ENCODE data around the gene KIF5A.
"Not testable (repeated sequence)": the region's sequence is repeated elsewhere in the genome, so short reads cannot be mapped to it uniquely, and the experiment has no call there.

The KIF5A gene

DNA sequence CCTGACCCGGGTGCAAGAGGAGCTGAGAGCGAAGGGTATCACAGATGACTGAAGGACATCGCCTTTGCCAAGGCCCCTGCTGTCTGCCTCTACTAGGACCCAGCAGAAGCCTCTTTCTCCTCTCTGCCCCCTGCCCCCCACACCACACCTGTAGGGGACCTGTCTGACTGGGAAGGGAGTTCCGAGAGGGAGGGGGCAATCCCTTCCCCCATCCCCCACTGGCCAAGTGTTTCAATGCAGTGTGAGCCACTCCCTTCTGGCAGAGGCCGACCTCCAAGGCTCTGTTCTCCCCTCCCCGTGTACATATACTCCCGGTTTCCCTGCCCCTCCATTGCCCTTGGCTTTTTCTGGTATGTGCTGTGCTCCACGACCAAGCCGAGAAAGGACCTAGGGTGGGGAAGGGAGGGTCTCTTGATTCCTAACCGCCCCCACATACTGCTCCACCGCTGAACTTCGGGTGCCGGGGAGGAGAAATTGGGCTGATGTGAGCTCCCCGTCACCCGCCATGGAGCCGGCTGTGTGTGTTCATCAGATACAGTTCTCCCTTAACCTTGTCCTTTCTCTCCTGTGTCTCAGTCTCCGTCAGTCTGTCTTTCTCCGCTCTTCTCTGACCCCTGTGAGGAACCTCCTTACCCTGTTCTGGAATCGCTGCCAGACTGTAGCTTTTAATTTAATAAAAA lies 59.4 kb downstream of the KIF5A start:
- FAIRE-seq: no peak

DNA sequence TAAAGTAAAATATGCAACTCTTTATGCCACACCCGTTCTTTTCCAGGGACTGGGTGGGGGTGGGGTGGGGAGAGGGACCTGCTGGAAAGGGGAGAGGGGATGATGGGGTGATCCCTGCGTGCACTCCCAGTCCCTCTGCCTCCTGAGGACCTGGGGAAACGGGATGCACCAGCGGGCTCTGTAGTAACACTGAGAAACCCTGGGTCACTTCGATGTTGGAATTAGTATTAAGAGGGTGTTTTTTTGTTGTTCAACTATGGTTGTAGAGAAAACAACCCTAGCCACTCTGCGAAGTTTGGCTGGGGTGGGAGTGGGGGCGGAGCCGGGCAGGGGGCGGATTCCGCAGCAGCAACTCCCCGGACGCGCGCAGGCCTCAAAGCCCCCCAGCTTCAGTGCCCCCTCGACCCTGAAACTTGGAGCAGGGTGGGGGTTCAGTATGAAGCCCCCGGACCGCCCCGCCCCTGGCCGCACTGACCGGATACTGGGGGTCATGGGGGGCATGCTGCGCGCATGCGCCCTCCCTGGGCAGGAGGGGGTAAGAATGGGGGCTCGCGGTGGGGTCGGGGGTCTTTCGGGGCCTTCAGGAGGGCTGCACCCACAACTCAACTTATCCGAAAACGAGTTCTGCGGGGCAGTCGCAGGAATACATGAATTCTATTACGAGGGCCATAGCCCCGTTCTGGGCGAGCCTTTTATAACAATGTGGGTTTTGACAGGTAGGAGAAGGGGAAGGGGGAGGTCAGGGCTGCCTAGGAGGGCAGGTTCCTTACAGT lies 60.1 kb downstream of the KIF5A start:
- FAIRE-seq: no peak

DNA sequence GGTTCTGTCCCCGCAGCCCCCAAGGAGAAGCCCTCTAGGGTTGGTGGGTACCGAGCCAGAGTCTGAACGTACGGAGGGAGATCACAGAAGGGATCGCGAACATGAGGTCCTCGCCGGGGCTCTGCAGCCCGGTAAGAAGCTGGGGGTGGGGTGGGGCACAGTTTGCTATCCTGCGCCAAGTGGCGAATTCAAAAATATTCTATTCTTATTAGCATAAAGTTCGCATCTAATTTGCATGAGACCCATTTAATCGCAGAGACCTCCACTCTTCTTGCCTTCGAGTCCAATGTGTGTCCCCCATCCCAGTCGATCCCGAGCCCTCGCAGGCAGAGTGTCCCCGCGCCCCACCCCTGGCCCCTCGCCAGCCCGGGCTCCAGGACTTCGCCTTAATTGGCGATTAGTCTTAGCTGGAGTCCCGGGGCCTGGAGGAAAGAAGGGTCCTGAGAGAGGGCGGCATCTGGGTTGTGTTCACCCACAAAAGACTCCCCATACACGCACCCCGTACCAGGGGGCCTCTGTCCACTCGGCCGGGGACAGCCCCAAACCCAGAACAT lies 60.8 kb downstream of the KIF5A start:
- FAIRE-seq: no peak

DNA sequence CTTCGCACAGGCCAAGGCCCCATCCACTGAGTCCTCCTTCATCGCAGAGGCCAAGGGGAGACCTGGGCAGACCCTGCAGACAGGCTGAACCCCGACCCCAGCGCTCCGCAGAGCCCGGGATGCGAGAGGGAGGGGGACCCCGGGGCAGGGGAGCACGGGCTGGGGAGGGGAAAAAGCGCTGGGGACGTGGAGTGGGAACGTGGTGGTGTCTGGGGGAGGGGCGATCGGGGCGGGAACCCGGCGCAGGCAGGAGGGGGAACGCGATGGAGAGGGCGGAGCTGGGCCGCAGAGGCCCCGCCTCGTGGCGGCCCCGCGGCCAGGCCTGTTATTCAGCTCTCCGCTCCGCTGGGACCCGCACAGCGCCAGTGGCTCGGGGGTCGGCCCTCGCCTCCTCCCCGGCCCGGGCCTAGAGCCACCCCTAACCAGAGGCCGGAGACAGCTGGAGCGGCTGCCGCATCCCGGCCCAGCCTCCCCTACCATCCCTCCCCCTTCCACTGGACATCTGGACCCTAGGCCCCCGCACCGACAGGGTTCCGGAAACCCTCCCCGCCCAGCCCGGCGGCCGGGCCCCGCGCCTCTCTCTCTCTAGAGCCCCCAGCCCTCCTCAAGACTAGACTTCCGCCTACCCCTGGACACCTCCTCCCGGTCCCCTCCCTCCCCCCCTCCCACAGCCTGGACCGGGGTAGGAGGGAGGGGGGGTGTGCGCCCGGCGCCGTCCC lies 61.4 kb downstream of the KIF5A start, which contains the start of gene ARHGEF25:
Gene ARHGEF25, plus strand, starts transcription at position 328 of the 719 bp plus-strand sequence. CDS start 460 bp downstream, outside the sequence.
- FAIRE-seq: no peak

DNA sequence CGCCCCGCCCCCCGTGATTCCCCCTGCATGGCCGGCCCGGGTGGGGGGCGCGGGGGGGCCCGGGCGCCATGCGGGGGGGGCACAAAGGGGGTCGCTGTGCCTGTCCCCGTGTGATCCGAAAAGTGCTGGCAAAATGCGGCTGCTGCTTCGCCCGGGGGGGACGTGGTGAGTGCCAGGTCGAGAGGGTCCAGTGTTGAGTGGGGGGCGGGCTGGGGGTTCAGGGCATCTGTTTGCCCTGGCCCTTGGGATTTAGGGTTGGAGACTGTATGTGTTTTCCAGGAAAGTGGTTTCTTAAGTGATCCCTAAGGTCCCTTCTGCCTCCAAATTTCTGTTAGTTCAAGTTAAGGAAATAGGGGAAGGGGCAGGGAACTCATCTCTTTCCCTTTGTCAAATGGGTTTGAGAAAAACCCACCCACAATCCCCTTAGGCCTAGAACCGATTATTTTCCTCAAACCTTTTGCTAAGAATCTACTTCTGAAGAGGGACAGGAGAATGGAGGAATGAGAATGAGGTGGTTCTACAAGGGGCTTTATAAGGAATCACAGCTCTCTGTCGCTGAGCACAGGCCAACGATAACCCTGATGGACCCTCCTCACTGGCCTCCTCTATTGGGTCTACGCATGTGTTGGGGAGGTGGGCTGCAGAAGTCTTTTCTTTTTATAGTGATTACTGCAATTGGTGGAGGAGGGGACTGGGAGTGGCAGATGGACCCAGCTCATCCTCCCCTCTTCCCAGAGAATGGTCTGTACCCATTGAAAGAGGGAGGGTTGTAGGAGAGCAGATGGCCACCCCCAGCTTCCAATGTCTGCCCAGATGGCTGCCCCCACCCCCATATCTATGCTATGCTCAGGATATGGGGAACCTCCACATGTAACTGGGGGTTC lies 62.2 kb downstream of the KIF5A start:
- FAIRE-seq: no peak

DNA sequence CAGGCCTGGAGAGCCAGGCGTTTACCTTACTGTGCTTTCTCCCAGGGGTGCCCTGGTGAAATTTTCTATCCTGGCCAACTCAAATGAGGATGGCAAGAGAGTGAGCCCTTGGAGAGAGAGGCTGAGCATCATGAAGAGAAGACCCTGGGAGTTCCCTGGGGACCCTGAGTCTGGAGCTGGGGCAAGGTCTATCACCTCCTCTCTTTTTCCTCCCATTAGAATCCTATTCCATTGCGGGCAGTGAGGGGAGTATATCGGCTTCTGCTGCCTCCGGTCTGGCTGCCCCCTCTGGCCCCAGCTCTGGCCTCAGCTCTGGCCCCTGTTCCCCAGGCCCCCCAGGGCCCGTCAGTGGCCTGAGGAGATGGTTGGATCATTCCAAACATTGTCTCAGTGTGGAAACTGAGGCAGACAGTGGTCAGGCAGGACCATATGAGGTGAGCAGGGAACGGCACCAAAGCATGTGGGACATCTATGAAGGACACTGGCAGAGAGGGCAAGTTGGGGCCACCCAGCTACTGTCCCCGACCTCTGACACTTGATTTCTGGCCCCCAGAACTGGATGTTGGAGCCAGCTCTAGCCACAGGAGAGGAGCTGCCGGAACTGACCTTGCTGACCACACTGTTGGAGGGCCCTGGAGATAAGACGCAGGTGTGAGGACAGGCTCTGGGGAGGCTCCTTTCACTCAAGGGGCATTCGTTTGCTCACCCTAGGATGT lies 63.0 kb downstream of the KIF5A start:
- FAIRE-seq: no peak

DNA sequence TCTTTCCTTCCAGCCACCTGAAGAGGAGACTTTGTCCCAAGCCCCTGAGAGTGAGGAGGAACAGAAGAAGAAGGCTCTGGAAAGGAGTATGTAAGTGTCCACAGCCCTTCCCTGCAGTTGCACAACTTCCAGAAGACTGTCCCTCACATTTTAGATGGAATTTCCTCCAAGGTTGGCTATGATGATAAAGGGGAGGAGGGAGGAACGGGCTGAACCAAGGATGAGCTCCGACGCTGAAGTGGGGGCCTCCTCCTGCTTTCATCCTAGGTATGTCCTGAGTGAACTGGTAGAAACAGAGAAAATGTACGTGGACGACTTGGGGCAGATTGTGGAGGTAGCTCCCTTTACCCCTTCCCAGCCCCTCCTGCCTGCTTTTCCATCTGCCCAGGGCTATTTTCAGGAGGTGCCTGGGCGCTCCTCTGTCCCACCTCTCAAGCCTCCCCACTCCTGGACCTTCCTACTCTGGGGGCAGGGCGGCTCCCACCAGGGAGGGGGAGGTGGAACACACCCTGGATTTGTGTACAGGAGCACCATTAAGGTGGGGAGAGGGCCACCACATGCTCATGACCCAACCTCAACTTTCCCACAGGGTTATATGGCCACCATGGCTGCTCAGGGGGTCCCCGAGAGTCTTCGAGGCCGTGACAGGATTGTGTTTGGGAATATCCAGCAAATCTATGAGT lies 63.7 kb downstream of the KIF5A start:
- FAIRE-seq: no peak

DNA sequence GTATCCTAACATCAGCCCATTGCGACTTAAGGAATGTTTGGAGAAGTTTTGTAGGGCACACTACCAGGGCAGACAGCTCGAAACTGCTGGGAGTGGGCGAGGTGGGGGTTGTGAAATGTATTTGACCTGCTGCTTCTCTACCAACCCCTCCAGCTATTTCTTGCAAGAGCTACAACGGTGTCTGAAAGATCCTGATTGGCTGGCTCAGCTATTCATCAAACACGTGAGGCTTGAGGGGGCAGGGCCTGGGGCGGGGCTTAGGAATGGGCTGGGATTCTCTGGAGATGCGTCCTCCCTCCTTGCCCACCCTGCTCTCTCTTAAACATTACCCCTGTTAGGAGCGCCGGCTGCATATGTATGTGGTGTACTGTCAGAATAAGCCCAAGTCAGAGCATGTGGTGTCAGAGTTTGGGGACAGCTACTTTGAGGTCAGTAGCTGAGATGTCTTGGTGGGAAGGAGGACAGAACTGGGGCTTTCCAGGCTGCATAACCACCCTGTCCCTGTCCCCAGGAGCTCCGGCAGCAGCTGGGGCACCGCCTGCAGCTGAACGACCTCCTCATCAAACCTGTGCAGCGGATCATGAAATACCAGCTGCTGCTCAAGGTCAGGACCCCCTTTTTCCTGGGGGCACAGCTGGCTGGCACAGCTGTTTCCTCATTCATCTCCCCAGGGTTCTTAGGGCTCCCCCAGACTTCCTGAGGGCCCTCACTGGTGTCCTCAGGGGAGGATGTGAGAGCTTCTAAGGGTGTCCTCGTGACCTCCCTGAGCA lies 64.5 kb downstream of the KIF5A start:
- no peak for FAIRE-seq

DNA sequence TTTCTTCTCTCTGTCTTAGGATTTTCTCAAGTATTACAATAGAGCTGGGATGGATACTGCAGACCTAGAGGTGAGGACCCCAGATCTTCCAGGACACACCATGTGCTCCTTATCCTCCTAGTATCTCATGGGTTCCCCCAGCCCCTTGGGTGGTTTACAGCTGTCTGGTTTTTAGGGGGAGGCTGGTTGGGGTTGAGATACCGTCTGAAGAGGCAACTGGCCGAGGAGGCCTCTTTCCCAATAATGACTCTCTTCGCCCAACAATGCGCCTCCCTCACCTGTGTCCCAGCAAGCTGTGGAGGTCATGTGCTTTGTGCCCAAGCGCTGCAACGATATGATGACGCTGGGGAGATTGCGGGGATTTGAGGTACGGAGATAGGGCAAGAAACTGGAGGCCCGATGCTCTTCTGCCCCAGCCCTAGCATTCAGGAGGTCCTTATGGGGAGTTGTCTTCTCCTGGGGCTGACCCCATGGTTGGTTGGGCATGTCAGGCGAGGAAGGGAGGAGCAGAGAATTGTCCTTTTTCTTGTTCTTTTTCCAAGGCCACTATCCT lies 65.2 kb downstream of the KIF5A start:
- no peak for FAIRE-seq

DNA sequence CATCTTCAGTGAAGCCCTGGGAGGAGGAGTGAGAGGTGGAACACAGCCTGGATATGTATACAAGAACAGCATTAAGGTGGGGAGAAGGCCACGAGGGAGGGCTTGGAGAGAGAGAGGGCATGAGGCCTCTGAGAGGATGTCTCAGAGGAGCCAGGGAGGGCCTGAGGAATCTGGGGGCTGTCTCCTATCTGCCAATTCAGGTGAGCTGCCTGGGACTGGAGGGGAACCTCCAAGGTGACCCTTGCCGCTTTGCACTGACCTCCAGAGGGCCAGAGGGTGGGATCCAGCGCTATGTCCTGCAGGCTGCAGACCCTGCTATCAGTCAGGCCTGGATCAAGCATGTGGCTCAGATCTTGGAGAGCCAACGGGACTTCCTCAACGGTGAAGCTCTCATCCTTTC lies 65.8 kb downstream of the KIF5A start:
- FAIRE-seq: no peak

DNA sequence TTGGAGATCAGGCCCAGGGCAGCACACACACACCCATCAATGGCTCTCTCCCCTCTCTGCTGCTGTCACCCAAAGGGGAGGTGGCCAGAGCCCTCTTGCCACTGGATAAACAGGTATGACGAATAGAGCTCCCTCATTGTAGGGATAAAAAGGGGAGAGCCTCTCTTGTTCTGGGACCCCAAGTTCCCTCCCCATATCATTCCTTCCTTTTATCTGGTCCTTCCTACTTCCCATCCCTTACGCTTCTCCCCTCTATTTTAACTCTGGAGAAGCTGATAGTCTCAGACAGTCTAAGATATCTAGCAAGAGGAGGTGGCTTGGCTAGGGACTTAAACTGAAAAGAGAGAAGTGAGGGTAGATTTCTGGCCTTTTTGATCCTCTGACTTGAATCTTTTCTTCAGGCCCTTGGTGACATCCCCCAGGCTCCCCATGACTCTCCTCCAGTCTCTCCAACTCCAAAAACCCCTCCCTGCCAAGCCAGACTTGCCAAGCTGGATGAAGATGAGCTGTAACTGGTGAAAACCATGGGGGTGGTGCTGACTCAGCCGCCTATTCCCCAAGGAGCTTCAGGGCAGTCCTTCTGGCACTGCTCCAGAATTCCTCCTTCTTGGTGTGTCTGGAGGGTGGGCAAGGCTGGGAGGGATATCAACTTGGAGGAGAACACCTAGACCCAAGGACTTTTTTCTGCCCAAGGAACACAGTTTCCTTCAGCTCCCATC lies 66.7 kb downstream of the KIF5A start:
- FAIRE-seq: no peak

DNA sequence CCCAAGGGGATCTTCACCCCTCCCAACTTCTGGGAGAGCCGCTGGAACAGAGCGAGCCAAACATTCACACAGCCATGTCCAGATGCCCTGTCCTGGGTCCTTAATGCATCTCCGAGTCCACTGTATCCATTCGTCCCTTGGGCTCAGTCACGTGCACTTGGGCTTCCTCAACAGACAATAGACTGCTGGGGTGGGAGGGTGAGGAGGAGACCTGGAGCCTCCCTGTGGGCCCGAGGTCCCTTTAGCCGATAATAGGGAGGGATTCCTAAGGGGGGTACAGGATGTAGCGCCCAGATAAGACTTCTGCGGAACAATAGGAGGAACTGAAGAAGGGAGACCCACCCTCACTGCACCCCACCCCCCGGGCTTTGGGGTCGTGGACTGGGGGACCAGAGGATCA lies 68.1 kb downstream of the KIF5A start:
- no peak for FAIRE-seq

DNA sequence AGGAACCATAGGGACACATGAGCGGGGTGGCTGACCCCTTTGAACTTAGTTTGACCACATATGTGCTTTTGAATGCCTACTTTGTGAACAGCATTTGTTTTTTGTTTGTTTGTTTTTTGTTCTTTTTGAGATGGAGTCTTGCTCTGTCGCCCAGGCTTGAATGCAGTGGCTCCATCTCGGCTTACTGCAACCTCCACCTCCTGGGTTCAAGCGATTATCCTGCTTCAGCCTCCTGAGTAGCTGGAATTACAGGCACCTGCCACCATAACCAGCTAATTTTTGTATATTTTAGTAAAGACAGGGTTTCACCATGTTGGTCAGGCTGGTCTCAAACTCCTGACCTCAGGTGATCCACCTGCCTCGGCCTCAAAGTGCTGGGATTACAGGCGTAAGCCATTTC lies 68.6 kb downstream of the KIF5A start:
- FAIRE-seq: not testable (repeated sequence)

DNA sequence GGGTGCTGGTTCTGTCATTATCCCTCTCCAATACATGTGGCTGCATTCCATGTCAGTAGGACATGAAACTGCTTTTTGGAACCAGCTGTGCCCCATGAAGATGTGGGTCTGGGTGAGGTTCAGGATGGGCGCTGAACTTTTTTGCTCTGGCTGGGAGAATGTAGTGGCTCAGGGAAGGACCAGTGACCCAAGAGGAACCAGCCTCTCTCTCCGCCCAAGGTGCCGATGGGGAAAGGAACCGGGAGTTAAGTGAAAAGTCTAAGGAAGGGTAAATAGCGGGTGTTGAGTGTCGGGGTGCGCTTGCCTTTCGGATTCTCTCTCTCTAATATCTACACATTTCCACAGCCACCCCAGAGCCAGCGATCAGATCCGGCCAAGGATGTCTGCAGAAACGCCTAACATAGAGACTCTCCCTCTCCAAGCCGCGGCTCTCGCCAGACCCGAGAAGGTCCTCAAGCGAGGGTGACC lies 69.2 kb downstream of the KIF5A start:
- no peak for FAIRE-seq

DNA sequence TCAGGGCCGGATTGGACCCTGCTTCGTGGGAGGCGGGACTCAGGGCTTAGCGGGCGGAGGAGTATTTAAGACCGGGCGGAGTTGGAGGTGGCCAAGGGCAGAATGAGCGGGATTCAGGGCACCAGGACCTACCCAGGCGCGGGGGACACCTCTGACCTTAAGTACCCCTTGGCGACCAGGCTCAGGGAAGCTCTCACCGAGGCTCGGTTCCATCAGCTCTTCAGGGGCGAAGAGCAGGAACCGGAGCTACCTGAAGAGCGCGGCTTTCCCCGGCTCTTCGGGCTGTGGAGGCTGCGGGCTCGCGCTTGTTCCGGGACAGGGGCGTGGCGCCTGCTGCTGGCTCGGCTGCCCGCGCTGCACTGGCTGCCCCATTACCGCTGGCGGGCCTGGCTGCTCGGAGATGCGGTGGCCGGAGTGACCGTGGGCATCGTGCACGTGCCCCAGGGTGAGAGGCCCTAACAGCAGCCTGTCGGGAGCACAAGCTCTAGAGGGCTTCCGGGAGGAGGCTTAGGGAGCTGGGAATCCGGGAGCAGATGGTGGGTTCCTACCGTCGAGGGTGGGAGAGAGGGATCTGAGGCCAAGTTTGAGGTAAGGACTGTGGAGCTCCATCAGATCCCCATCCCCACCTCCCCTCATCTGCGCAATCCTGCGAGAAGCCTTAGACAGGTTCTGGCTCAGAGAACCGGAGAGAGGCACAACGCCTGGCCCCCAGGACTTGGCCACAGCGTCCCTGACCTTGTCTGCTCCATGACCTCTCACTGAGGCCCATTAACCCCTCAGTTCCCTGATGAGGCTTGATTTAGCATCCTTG lies 69.8 kb downstream of the KIF5A start:
- FAIRE-seq: no peak

DNA sequence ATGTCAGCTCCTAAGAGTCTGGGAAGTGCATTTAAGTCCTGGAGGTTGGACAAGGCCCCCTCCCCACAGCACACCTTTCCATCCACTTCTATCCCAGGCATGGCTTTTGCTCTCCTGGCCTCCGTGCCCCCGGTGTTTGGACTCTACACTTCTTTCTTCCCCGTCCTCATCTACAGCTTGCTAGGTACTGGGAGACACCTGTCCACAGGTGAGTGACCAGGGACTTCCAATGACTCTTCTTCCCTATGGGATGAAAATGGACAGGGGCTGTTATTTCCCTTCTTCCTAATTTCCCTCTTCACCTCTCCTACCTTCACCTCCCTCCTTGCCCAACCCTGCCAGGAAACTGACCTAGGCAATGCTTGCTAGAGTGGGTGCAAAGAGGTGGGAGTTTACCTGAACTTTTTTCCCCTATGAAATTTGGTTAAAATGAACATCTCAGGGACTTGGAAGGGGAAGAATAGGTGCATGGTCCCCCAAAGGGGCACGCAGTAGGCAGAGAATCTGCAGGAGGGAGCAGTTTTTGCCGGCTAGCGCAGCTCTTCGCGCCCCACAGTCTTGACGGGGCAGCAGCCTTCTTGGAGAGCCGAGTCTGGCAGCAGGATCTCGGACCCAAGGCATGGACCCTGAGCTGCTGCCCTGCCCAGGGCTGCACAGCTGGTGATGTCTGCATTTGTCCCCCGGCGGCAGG lies 70.5 kb downstream of the KIF5A start:
- no peak for FAIRE-seq

DNA sequence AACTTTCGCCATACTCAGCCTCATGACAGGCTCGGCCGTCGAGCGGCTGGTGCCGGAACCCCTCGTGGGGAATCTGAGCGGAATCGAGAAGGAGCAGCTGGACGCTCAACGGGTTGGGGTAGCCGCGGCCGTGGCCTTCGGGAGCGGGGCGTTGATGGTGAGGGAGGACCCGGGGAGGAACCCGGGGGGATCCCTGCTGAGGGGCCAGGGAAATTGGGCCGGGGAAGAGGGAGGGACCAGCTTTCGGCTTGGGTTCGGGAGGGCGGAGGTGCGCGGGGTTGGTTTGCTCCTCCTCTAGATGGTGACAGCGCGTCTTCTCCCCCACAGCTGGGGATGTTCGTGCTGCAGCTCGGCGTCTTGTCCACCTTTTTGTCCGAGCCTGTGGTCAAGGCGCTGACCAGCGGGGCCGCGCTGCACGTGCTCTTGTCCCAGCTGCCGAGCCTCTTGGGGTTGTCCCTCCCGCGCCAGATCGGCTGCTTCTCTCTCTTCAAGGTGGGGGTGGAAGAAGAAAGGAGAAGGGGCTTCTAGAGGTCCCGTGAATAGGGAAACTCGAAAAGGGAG lies 71.2 kb downstream of the KIF5A start:
- no peak for FAIRE-seq
